HepG2 (cell line): ENCODE data around the gene ZNF32. TPM values are rescaled to one million over a fixed set of nuclear protein-coding genes. Genes with fewer than 3 reads are reported as not detected.

ENCODE experiments used
- BCL6 ChIP-seq: IDR thresholded peaks from 2 replicates; pipeline ENCODE4 v1.6.1; 2016; ENCODE audit warnings: missing genetic modification reagents, missing compliant biosample characterization
- CHCHD3 ChIP-seq: sonication (generic); formaldehyde crosslinking; IDR thresholded peaks from 2 replicates; pipeline ENCODE4 v1.8.0; 2022; ENCODE audit warnings: mild to moderate bottlenecking, missing genetic modification reagents, moderate library complexity
- IRX3 ChIP-seq: sonication (generic); formaldehyde crosslinking; IDR thresholded peaks from 2 replicates; pipeline ENCODE4 v1.8.1; 2023; ENCODE audit warnings: mild to moderate bottlenecking, low read depth, missing genetic modification reagents, borderline replicate concordance
- KAT8 ChIP-seq: IDR thresholded peaks from 2 replicates; pipeline ENCODE4 v1.6.1; 2016; ENCODE audit warnings: missing genetic modification reagents, missing compliant biosample characterization
- KDM1A ChIP-seq: IDR thresholded peaks from 2 replicates; pipeline ENCODE4 v1.6.1; 2016; ENCODE audit warnings: missing compliant biosample characterization
- KLF11 ChIP-seq: IDR thresholded peaks from 2 replicates; pipeline ENCODE4 v1.6.1; 2016; ENCODE audit warnings: missing compliant biosample characterization
- NAIF1 ChIP-seq: sonication (generic); formaldehyde crosslinking; IDR thresholded peaks from 2 replicates; pipeline ENCODE4 v1.5.0; 2020; ENCODE audit warnings: mild to moderate bottlenecking, missing genetic modification reagents, borderline replicate concordance
- NFKB2 ChIP-seq: sonication (generic); formaldehyde crosslinking; IDR thresholded peaks from 2 replicates; pipeline ENCODE4 v1.4.0; 2020; ENCODE audit warnings: missing genetic modification reagents, borderline replicate concordance
- NR0B2 ChIP-seq: sonication (generic); formaldehyde crosslinking; IDR thresholded peaks from 2 replicates; pipeline ENCODE4 v1.4.0; 2020; ENCODE audit warnings: mild to moderate bottlenecking, missing genetic modification reagents
- PHF20 ChIP-seq: sonication (generic); formaldehyde crosslinking; IDR thresholded peaks from 2 replicates; pipeline ENCODE4 v1.5.0; 2020; ENCODE audit warnings: mild to moderate bottlenecking, missing genetic modification reagents
- RXRA ChIP-seq: sonication (generic); formaldehyde crosslinking; IDR thresholded peaks from 2 replicates; pipeline ENCODE4 v1.5.1; 2020; ENCODE audit warnings: missing genetic modification reagents
- SAFB2 ChIP-seq: sonication (generic); formaldehyde crosslinking; IDR thresholded peaks from 2 replicates; pipeline ENCODE4 v1.5.1; 2020; ENCODE audit warnings: missing genetic modification reagents, low read depth, mild to moderate bottlenecking, borderline replicate concordance
- SAP130 ChIP-seq: IDR thresholded peaks from 2 replicates; pipeline ENCODE4 v1.6.1; 2016; ENCODE audit warnings: low read depth
- SMARCE1 ChIP-seq: fragments of 450-650 bp; IDR thresholded peaks from 2 replicates; pipeline ENCODE4 v1.6.1; 2017; ENCODE audit warnings: borderline replicate concordance
- SUZ12 ChIP-seq: fragments of 150-350 bp; IDR thresholded peaks from 2 replicates; pipeline ENCODE4 v1.6.1; 2014; ENCODE audit warnings: low read depth, low read length
- YEATS2 ChIP-seq: sonication (generic); formaldehyde crosslinking; IDR thresholded peaks from 2 replicates; pipeline ENCODE4 v1.4.0; 2020; ENCODE audit warnings: missing genetic modification reagents, borderline replicate concordance
- YEATS4 ChIP-seq: sonication (generic); formaldehyde crosslinking; IDR thresholded peaks from 2 replicates; pipeline ENCODE4 v1.4.0; 2020; ENCODE audit warnings: missing genetic modification reagents, borderline replicate concordance
- ZNF225 ChIP-seq: sonication (generic); formaldehyde crosslinking; IDR thresholded peaks from 2 replicates; pipeline ENCODE4 v1.4.0; 2020; ENCODE audit warnings: mild to moderate bottlenecking, missing genetic modification reagents
- ZNF331 ChIP-seq: sonication (generic); formaldehyde crosslinking; IDR thresholded peaks from 2 replicates; pipeline ENCODE4 v1.4.0; 2020; ENCODE audit warnings: missing genetic modification reagents
- ZNF337 ChIP-seq: sonication (generic); formaldehyde crosslinking; IDR thresholded peaks from 2 replicates; pipeline ENCODE4 v1.5.1; 2020; ENCODE audit warnings: missing genetic modification reagents, low read depth, mild to moderate bottlenecking, borderline replicate concordance
- ZNF562 ChIP-seq: sonication (generic); formaldehyde crosslinking; IDR thresholded peaks from 2 replicates; pipeline ENCODE4 v1.8.0; 2022; ENCODE audit warnings: missing genetic modification reagents, borderline replicate concordance
- ZNF614 ChIP-seq: IDR thresholded peaks from 2 replicates; pipeline ENCODE4 v1.6.1; 2018; ENCODE audit warnings: missing biosample characterization, missing genetic modification reagents, inconsistent platforms, borderline replicate concordance
- ZNF746 ChIP-seq: sonication (generic); formaldehyde crosslinking; IDR thresholded peaks from 2 replicates; pipeline ENCODE4 v1.8.0; 2022; ENCODE audit warnings: mild to moderate bottlenecking, missing genetic modification reagents
- ZNF770 ChIP-seq: sonication (generic); formaldehyde crosslinking; IDR thresholded peaks from 2 replicates; pipeline ENCODE4 v1.5.0; 2020; ENCODE audit warnings: mild to moderate bottlenecking, missing genetic modification reagents
- ZNF777 ChIP-seq: sonication (generic); formaldehyde crosslinking; IDR thresholded peaks from 2 replicates; pipeline ENCODE4 v1.4.0; 2020; ENCODE audit warnings: missing genetic modification reagents
- ZNF790 ChIP-seq: sonication (generic); formaldehyde crosslinking; IDR thresholded peaks from 2 replicates; pipeline ENCODE4 v1.8.0; 2022; ENCODE audit warnings: missing genetic modification reagents, mild to moderate bottlenecking, borderline replicate concordance
- ZNF792 ChIP-seq: IDR thresholded peaks from 2 replicates; pipeline ENCODE4 v1.6.1; 2016
- ZSCAN30 ChIP-seq: sonication (generic); formaldehyde crosslinking; IDR thresholded peaks from 2 replicates; pipeline ENCODE4 v1.5.0; 2020; ENCODE audit warnings: mild to moderate bottlenecking, missing genetic modification reagents
- polyA plus RNA-seq, 8 experiments: library from polyadenylated mRNA; depleted of rRNA in 3 of 8; stranded (reverse) in 7 of 8; unstranded in 1 of 8; fragments of >200 nt; fragmentation: Illumina TruSeq in 4 of 8; extraction: Trizol in 4 of 8; gene quantifications; 2 replicates each; pipeline versions ENCODE4 v1.2.1 to v1.2.3, GENCODE V29; 2011 to 2016; ENCODE audit warnings: low read depth in 4 of 8, missing spikeins in 1 of 8, mixed read lengths in 1 of 8; ENCODE audit not compliant: insufficient read depth in 1 of 8
- total RNA-seq, 5 experiments: library from RNA; depleted of rRNA; stranded (reverse); fragments of >200 nt; fragmentation: Illumina TruSeq; extraction: Trizol; gene quantifications; 2 replicates each; pipeline ENCODE4 v1.2.3, GENCODE V29; 2016; ENCODE audit warnings: low read depth in 1 of 5
- TF ChIP-seq, protein P1 (sequence below), 2 experiments: fragments of 450-650 bp in 1 of 2; sonication (generic) in 1 of 2; formaldehyde crosslinking; IDR thresholded peaks; 2 replicates each; pipeline versions ENCODE4 v1.5.0 to v1.8.0; 2020 to 2022; ENCODE audit warnings: mild to moderate bottlenecking in 1 of 2, missing genetic modification reagents in 1 of 2

Gene ZNF32
- total and polyA plus RNA-seq, 2 of the 13 experiments (the other 11 are each of a cell fraction or from before 2014, with no cell fraction given), result 12.5 to 16.9 TPM

GRCh38 chr10:43606323-43607198, 42.1 kb downstream of the ZNF32 start, which contains the start of gene ZNF485 (continued):
- TF ChIP-seq ZNF790 (CRISPR knock-in tag), result 0 out of 2 replicates have a peak, but pooled peaks have one; percentile 56
- TF ChIP-seq ZSCAN30 (CRISPR knock-in tag), result no peak
- TF ChIP-seq ZNF337 (CRISPR knock-in tag), result no peak
- TF ChIP-seq ZNF777 (CRISPR knock-in tag), result no peak
- no peak for TF ChIP-seq IRX3 (CRISPR knock-in tag)
- TF ChIP-seq YEATS2 (CRISPR knock-in tag), result peak; percentile 65; the same call in 1 of the 2 replicates
- no peak for TF ChIP-seq ZNF792 (CRISPR knock-in tag)
- TF ChIP-seq ZNF562 (CRISPR knock-in tag), result no peak
- TF ChIP-seq PHF20 (CRISPR knock-in tag), result peak; percentile 65
- TF ChIP-seq SUZ12, result peak; percentile 48
- TF ChIP-seq ZNF746, result peak; percentile 48; the same call in 1 of the 2 replicates
- TF ChIP-seq NFKB2, result peak; percentile 39; the same call in 1 of the 2 replicates
- peak; percentile 42; the same call in 1 of the 2 replicates for TF ChIP-seq ZNF614 (CRISPR knock-in tag)
- TF ChIP-seq KLF11 (CRISPR knock-in tag), result no peak
- TF ChIP-seq NAIF1, result no peak
- no peak for TF ChIP-seq SMARCE1
- no peak for TF ChIP-seq KDM1A (CRISPR knock-in tag)
- no peak for TF ChIP-seq ZNF225 (CRISPR knock-in tag)
- no peak for TF ChIP-seq BCL6
- peak; percentile 13; the same call in 1 of the 2 replicates for TF ChIP-seq ZNF331
- TF ChIP-seq SAFB2 (CRISPR knock-in tag), result 0 out of 2 replicates have a peak, but pooled peaks have one; percentile 48
- no peak for TF ChIP-seq CHCHD3 (CRISPR knock-in tag)
- TF ChIP-seq ZNF770, result no peak
- TF ChIP-seq KAT8 (CRISPR knock-in tag), result peak; percentile 45; the same call in 1 of the 2 replicates
- TF ChIP-seq, protein P1, sequence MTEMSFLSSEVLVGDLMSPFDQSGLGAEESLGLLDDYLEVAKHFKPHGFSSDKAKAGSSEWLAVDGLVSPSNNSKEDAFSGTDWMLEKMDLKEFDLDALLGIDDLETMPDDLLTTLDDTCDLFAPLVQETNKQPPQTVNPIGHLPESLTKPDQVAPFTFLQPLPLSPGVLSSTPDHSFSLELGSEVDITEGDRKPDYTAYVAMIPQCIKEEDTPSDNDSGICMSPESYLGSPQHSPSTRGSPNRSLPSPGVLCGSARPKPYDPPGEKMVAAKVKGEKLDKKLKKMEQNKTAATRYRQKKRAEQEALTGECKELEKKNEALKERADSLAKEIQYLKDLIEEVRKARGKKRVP (CRISPR knock-in tag; IDR thresholded peaks at IDR 0.05), result no peak
- TF ChIP-seq RXRA, result no peak
- peak; percentile 73 for TF ChIP-seq SAP130
- TF ChIP-seq NR0B2, result peak; percentile 88
- TF ChIP-seq YEATS4 (CRISPR knock-in tag), result peak; percentile 68; the same call in 1 of the 2 replicates
